NCI-H524 (cell line): ENCODE data around the gene EPB41L4B.
"Not testable (repeated sequence)": the region's sequence is repeated elsewhere in the genome, so short reads cannot be mapped to it uniquely, and the experiment has no call there.

Experiments
- DNase-seq, 2 experiments: peaks; one replicate each; lab custom pipeline; 2025; lab: John Stamatoyannopoulos, UW

The EPB41L4B gene

GRCh38 chr9:109299891-109300290 is 21.0 kb downstream of the EPB41L4B start:
- DNase-seq = no peak

DNA sequence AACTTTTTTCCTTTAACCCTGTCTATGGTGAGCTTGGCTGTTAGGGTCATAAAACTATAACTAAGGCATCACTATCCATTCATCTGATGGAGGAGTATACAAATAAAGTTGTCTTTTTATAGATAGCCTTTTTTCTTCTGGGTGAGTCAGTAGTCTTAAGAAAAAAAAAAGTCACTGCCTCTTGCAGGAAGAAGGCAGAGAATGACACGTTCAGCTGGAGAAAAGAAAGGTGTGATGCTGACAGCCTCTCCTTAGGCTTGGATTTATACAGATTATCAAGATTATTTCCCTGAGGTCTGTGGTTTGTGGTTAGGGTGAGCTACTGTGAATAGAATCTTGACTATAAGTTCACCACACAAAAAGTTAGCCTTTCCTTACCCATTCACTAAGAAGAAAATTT is 23.0 kb downstream of the EPB41L4B start:
- no peak for DNase-seq

DNA sequence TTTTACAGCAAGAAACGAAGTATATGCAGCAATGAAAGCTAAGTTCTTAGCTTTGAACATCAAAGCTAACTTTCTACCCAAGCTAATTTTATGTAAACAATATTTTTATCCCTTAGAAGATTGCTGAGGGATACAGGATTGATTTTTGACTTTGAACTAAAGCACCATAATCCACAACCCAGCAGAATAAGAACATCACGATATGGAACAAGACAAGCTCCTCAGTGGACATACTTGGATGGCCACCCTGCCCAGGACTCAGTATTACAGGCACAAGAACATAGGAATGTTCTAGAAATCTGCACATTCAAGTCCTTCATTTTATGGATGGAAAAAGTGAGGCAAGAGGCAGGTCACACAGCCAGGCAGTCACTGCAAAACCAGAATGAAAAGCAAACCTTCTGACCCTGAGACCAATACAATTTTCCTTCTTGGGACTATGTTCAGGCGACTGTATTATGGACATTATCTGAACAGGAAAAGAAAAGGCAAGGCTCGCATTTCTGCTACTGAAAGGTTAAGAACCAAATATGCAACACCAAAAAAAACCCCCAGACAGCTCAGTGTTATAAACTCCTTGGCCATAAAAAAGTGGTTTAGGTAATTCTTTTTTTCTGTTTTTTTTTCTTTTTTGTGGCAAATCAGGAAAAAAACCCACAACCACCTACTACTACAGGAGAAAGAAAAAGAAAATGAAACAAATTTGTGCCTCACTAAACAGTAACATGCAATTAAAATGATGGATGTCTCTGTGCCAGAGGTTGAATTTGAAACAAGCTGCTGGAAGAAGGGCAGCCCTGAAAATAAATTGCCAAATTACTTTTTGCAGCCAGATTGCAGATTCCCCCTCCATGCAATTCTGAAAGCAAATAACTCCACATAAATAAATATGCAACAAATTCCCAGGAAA is 25.4 kb downstream of the EPB41L4B start:
- no peak for DNase-seq

DNA sequence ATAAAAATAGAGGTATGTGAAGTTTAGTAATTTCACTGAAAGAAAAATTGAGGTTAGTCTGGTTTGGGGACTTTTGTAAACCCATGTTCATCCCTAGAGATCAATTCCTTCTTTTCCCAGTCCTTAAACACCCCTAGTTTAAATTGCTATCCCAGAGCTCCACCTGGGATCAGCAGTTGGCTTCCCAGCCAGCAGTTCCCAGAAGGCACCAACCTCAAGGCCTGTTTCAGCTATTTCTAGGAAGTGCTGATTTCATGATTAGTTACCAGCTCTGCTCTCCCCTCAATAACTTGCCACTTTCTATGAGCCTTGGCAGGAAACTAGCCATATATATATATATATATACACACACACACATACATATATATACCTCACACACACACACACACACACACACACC is 30.5 kb downstream of the EPB41L4B start:
- DNase-seq = no peak

DNA sequence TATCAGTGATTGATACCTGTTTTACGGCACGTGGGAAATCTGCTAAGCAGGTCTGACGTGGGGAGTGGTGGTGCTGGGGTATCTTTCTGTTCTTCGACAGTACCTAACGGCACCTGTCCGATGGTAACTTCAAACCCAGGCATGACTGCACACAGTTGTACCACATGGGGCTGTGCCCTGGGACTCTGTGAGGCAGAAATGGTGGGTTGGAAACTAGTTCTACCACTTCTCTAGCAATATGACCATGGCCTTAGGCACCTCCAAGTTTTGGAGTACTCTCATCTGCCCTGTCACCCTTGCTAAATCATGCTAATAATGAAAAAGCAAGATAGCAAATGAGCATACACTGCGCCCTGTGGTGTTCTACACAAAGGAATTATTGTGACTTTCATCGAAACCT is 30.9 kb downstream of the EPB41L4B start:
- no peak for DNase-seq

GRCh38 chr9:109289186-109289585 is 31.7 kb downstream of the EPB41L4B start:
- DNase-seq = no peak

DNA sequence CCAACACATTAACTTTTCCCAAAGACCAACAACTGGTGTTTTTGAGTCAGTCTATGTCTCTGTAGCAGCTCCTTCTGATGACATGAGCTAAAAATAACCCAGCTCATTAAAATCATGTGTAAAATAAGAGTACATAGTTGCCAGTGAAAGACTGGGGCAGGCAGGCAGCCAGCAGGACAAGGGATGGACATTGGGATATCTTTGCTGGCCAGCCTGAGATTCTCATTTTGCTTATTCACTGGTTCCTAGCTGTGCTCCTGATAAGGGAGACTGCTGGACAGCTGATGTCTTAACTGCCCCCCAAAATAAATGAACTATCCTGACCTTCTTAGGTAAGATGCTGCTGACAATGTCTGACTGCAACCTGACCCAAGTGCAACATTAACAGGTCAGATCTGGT is 33.9 kb downstream of the EPB41L4B start:
- no peak for DNase-seq

GRCh38 chr9:109286571-109286977 is 34.3 kb downstream of the EPB41L4B start:
- DNase-seq = no peak

DNA sequence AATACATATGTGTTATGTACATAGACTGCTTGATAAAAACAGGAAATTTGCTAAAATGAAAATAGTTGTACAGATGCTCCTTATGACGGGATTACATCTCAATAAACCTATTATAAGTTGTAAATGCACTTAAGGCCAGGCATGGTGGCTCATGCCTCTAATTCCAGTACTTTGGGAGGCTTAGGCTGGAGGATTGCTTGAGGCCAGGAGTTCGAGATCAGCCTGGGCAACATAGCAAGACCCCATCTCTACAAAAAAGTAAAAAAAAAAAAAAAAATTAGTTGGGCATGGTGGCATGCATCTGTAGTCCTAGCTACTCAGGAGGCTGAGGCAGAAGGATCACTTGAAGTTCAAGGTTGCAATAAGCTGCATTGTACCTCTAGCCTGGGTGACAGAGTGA is 37.2 kb downstream of the EPB41L4B start:
- DNase-seq = not testable (repeated sequence)

DNA sequence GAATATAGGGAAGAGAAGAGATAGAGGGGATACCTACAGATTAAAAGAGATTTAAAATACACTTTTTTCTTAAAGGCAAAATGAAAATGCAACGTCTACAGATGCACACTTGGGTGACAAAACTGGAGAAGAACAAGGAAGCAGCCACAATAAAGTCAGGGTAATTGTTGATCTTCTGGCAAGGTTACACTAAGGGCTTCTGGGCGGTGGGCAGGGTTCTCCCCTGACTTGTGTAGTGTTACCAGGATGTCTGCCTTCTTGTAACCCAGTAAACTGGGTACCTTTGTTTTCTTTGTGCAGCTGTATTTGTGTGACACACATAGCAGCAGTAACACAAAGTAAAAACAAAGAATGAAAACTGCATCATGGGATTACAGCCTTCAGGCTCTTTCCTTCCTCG is 37.8 kb downstream of the EPB41L4B start:
- DNase-seq = no peak

- no peak for DNase-seq
These were observed 38.6 kb downstream of the EPB41L4B start for GRCh38 chr9:109282302-109282701.

- no peak for DNase-seq
These were observed 39.3 kb downstream of the EPB41L4B start for GRCh38 chr9:109281518-109281917.

- peak in 1 of 2 experiments; percentile 57 for DNase-seq
These were observed 42.0 kb downstream of the EPB41L4B start for GRCh38 chr9:109278848-109279247.

- DNase-seq = peak in 1 of 2 experiments; percentile 49
These were observed 42.6 kb downstream of the EPB41L4B start for GRCh38 chr9:109278216-109278615.

DNA sequence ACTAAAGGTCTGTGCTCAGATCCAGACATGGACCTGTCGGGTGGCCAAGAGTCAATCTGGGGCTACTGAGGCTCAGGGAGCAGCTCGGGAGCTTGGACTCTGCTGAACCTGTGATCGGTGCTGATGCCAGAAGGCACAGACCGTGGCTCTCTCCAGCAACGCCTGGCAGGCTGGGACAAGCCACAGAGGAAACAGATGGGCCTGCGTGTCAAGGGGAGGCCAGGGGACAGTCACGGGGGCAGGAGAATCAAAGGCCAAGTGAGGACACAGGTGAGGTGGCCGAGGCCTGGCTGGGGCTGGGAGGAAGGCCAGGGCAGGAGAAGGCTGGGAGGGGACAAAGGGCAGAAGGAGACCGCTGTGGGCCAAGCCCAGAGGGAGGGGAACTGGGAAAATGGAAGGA is 43.4 kb downstream of the EPB41L4B start:
- peak; percentile 61 to 85 for DNase-seq

- peak in 1 of 2 experiments; percentile 31 for DNase-seq
These were observed 44.1 kb downstream of the EPB41L4B start for GRCh38 chr9:109276469-109277440.

GRCh38 chr9:109274884-109275730 is 45.8 kb downstream of the EPB41L4B start:
- peak in 1 of 2 experiments; percentile 42 for DNase-seq

DNA sequence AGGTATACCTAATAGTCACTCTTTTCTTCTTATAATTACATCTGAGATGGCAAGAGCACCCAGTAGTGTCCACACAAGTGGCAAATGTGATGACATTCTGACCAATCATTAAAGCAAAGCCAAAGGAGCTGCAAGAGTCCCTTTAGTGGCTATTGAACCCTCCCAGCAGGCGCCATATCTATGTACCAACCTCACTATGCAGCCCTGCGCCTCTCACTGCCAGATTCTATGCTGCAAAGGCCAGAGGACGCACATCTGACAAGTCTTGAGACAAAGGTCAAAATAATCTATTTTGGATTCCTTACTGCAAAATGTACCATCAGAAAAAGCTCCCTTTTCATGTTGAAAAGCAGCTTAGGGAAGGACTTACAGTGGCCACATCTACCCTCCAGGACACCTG is 47.0 kb downstream of the EPB41L4B start:
- no peak for DNase-seq

- DNase-seq = no peak
These were observed 48.1 kb downstream of the EPB41L4B start for GRCh38 chr9:109272745-109273144.

GRCh38 chr9:109272045-109272444 is 48.8 kb downstream of the EPB41L4B start:
- DNase-seq = no peak
